Superior temporal gyrus (tissue), 1 donor: ENCODE results near the gene ZSCAN25.
"Not testable (repeated sequence)": the region's sequence is repeated elsewhere in the genome, so short reads cannot be mapped to it uniquely, and the experiment has no call there.

Experiments
- DNase-seq: peaks from one replicate; pipeline ENCODE4 v3.0.0-alpha.2; 2016; ENCODE audit errors: extremely low spot score

The ZSCAN25 gene

GRCh38 chr7:99616359-99617191 lies at the start of gene ZSCAN25:
ZSCAN25 (plus strand) TSS chr7:99616946; CDS start chr7:99619607, 2,661 bp downstream.
- peak; percentile 90 for DNase-seq

GRCh38 chr7:99568770-99569169 lies 48.0 kb upstream of the ZSCAN25 start:
- DNase-seq, result not testable (repeated sequence)

DNA sequence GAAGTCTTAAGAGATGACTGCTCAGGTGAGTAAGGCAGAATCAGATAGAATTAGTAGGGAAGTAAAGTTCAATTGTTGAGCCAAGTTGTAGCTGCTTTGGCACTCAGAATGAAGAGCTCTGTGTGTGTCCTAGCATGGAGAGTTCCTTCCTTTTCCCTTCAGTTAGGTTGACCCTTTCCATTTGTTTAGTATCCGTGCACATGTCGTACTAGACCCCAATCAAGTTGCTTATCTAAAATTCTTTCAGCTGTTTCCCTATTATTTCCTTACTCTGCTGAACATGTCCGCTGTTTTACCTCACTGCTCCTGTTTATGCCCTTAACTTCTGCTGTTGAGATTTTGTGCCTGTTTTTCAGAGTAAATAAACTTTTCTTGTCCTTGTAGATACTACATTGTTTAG lies 45.0 kb upstream of the ZSCAN25 start:
- DNase-seq, result no peak

- DNase-seq, result no peak
Measured at GRCh38 chr7:99573257-99573656, 43.5 kb upstream of the ZSCAN25 start.

DNA sequence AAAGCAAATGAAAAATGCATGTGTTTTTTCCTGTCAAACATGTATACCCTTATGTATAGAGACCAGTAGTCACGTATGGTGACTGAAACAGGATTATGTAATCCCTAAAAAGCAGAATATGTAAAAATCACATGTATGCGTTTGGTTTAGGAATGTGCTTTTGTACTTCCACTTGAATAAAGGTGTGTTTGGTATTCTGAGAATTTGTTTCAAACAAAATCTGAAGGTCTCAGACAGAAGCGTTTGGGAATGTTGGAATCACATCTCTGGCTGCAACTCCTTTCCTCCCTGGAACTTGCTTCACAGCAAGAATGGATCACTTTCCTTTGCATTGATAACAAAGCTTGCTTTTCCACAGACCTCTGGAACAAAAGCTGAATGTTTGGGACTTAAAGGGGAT lies 40.5 kb upstream of the ZSCAN25 start:
- DNase-seq, result no peak

DNA sequence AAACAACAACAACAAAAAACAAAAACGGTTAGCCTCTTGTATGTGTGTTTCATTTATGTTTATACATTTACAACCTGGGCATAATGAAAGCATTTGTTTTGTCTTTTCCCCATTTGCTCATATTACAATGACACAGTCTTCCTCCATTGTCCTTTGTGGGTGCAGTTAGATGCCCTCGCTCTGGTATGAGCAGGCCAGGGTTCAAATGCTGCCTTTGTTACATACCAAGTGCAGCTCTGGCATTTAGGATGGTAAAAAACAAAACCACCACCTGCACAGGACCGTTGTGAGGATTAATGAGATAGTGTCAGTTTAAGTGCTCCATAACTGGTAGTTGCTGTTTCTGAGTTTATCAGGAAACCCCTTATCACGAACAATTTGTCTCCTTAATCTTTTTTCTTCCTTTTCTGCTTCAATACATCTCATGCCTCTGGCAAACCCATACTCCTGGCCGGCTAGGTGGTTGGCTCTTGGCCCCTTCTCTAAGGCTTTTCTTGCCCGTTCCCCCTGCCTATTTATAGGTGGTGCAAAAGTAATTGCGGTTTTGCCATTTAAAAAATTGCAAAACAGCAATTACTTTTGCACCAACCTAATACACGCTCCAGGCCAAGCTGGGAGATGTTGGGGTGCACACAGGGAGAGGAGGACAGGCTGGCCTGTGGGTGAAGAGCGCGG lies 37.3 kb upstream of the ZSCAN25 start:
- peak; percentile 41 for DNase-seq

DNA sequence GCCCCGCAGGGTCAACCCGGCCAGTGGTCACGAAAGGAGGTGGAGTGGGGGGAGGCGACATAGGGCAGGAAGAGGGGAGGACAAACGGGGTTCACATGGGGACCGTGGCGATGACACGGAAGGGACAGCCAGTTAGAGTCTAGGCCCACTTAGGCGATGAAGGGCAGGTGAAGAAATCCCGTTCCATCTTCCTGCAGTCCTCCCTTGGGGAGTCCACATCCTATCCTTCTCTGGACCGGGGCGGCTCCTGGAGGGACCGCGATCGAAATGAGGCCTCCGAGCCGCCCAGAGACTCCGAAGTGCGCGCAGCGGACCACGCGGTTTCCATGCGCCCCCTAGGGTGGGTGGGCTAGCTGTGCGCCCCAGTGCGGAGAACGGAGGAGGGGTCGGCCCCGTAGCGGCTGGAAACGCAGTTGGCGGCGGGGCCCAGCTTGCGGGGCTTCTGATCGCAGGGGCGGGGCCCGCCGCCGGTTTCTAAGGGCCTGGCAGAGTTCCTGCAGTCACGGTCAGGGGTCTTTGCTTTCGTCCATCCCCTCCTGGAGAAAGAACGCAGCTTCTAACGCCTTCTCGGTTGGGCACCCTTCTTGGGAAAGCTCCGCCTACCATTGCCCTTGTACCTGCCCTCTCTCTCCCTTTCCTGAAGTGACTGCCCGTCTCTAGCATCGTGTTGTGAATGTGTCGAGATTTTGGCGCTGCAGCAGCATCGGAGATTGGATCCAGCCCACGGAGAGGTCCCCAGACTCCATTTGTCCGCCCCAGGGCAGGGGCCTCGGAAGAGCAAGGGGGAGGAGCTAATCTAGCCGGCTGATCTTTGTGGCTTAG lies 36.6 kb upstream of the ZSCAN25 start:
- DNase-seq, result peak; percentile 39

- not testable (repeated sequence) for DNase-seq
Measured at GRCh38 chr7:99580778-99581332, 35.9 kb upstream of the ZSCAN25 start.

DNA sequence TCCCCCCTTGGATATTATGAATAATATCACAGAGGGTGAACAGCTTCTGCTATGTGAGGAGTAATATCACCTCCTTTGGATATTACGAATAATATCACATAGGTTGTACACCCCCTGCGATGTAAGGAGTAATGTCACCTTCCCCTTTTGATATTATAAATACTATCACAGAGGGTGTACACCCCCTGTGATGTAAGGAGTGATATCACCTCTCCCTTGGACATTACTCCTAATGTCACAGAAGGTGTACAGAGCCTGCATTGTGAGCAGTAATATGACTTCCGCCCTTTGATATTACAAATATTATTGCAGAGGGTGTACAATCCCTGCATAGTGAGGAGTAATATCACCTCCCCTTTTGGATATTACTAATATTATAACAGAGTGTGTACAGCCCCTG lies 27.9 kb upstream of the ZSCAN25 start:
- no peak for DNase-seq

- no peak for DNase-seq
Measured at GRCh38 chr7:99594948-99595745, 21.6 kb upstream of the ZSCAN25 start.

DNA sequence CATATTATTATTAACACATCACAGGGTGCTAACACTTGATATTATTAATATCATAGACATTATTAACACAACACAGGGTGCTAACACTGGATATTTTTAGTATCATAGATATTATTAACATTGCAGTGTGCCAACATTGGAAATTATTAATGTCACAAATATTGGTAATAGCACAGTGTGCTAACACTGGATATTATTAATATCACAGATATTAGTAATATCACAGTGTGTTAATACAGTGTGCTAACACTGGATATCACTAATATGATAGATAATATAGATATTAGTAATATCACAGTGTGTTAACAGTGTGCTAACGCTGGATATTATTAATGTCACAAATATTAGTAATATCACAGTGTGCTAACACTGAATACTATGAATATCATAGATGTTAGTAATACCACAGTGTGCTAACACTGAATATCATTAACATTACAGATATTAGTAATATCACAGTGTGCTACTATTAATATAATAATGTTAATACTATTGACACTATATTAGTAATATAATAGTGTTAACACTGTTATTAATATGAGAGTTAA lies 20.3 kb upstream of the ZSCAN25 start:
- DNase-seq, result no peak

DNA sequence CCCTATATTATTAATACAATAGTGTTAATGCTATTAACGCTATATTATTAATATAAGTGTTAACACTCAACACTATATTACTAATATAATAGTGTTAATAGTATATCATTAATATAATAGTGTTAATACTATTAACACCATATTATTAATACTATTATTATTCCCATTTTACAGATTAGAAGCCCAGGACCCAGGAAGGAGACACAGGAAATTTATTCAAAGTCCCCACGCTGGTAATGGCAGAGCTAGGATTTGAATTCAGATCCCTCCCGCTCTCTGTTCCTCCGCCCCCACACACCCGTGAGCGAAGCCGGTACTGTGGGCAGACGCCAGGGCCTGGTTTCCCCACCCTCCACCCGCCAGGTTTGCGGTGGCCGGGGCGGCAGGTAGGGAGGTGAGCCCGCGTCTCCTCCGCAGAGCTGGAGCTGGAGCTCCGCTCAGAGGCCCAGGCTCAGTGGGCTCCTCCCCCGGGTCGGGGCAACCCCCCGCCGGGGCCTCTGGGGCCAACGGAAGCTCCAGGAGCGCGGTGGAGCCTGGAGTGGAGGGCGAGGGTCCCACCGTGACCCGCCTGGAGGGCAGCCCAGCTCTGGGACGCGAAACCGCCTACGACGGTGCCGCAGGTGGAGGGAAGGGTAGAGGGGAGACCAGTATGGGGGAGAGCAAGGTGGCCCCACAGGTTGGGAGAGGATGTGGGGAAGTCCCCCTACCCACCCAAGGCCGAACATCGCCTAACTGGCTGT lies 18.8 kb upstream of the ZSCAN25 start, which contains the start of gene TMEM225B:
TMEM225B (plus strand) TSS at position 506 of the 740 bp plus-strand sequence. CDS start 6,122 bp downstream, outside the sequence.
- DNase-seq, result no peak

- no peak for DNase-seq
Measured at GRCh38 chr7:99599836-99600235, 16.9 kb upstream of the ZSCAN25 start.

DNA sequence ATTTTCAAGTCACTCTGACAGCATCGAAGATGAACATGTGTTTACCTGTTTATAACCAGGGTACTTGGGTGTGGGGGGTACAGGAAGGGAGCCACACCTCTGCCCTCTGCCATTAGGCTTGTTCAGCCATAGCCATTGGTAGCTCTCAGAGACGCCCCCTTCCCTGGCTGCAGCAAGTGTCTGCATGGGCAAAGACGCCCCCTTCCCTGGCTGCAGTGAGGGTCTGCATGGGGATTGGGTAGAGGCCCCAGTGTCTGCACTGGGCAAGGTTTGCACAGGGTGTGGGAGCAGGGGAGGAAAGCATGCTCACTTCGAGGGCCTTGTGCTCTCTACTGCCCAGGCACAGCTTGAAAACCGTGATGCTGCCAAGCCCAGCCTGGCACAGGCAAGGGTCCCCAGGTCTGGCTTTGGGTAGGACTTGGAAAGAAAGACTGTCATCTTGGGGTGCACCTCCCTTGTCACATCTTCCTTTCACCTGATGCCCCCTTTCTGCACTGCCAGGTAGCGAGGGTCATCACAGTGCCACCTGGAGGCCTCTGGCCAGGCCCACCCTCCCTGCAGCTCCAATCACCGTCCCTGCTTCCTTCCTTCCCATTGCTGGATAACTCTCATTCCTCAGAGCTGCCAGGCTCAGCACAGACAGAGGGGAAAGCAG lies 15.0 kb upstream of the ZSCAN25 start:
- DNase-seq, result no peak

DNA sequence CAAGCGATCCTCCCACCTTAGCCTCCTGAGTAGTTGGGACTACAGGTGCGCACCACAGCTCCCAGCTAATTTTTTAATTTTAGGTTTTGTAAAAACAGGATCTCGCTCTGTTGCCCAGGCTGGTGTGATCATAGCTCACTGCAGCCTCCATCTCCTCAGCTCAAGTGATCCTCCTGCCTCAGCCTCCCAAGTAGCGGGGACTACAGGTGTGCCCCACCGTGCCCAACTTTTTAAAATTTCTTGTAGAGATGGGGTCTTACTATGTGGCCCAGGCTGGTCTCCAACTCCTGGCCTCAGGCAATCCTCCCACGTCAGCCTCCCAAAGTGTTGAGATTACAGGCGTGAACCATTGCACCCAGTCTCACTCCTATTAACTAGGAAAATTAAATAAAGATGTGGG lies 11.2 kb upstream of the ZSCAN25 start:
- no peak for DNase-seq

- no peak for DNase-seq
Measured at GRCh38 chr7:99606531-99606930, 10.2 kb upstream of the ZSCAN25 start.

DNA sequence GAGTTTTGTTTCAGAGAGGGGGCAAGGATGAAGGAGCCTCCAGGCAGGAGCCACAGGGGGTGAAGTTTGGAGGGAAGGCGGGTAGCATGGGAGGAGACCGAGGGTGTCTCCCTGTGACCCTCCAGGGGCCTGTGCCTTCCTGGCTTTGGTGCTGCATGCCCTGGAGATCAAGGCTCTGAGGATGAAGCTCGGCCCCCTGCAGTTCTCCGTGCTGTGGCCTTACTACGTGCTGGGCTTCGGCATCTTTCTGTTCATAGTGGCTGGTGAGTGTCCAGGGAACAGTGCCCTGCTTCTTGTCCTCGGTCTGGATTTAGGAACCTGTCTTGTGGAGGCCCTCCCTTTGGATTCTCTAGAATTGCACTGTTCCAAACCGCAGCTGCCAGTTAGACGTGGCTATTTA lies 9.2 kb upstream of the ZSCAN25 start:
- no peak for DNase-seq

DNA sequence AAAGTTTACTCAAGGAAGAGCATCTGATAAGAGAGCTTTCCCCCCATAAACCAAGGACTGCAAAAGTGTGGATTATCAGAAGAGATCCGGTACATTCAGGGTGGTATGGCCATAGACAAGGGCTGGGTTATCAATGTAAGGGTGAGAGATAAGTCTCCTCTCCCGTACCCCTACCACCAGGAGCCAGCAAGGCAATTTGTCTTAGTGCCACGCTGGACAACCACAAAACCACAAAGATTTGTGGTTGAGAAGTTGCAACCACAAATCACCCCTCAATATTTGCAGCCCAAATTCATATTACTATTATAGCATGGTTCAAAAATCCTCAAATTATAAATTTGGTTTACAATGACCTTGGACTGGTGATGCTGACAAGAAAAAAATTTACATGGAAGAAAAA lies 2.3 kb upstream of the ZSCAN25 start:
- DNase-seq, result no peak

DNA sequence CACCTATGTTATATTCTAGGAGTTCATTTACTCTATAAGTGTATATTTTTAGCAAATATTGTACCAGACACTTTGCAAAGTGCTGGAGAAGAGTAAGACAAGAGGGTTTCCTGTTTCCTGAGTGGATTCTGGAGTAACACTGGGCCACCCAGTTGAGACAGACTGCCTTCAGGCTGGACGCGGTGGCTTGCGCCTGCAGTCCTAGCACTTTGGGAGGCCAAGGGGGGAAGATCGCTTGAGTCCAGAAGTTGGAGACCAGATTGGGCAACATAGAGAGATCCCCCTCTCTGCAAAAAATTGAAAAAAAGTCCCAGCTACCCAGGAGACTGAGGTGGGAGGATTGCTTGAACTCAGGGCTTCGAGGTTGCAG lies 772 bp upstream of the ZSCAN25 start:
- DNase-seq, result no peak
